SK-N-SH (cell line): Measurements from ENCODE around the gene POLD3. TPM values are rescaled to one million over a fixed set of nuclear protein-coding genes. Genes with fewer than 3 reads are reported as not detected.

ENCODE experiments used
- CTCF ChIA-PET: fragments of 300-600, 350-600 bp; formaldehyde crosslinking; extraction: SDS; loops from one replicate; lab custom pipeline; 2021; lab: Yijun Ruan, JAX
- POLR2A ChIA-PET: fragments of 350-600 bp; sonication (Branson Sonifier 250); formaldehyde crosslinking; extraction: SDS; loops from one replicate; lab custom pipeline; 2020; ENCODE audit warnings: antibody characterized with exemption, inconsistent platforms; lab: Yijun Ruan, JAX
- DNase-seq: peaks from one replicate; pipeline ENCODE4 v3.0.0; 2012
- H2AFZ ChIP-seq: fragments of 200-600 bp; sonication (generic); 2 replicates; pipeline ENCODE4 v1.8.1; 2016; ENCODE audit warnings: antibody characterized with exemption, mild to moderate bottlenecking, low read depth
- H3F3A ChIP-seq: fragments of 200-600 bp; sonication (generic); replicated peaks from 2 replicates; pipeline ENCODE3; 2016; ENCODE audit warnings: antibody characterized with exemption, mild to moderate bottlenecking; ENCODE audit not compliant: insufficient read depth
- H3K27ac ChIP-seq, 2 experiments: fragments of 200-500 bp in 1 of 2; fragments of 200-600 bp in 1 of 2; sonication (Bioruptor generic) in 1 of 2; sonication (generic), shearing (Covaris generic) in 1 of 2; 2 replicates each; pipeline versions ENCODE4 v1.5.1 to v1.6.1; 2014 to 2016; ENCODE audit warnings: low read depth in 2 of 2, inconsistent platforms in 1 of 2, low read length in 1 of 2, mild to moderate bottlenecking in 1 of 2, mixed read lengths in 1 of 2
- H3K27me3 ChIP-seq: fragments of 200-600 bp; sonication (generic), shearing (Covaris generic); 2 replicates; pipeline ENCODE4 v1.6.1; 2016; ENCODE audit warnings: mixed run types; ENCODE audit not compliant: insufficient read depth
- H3K36me3 ChIP-seq, 2 experiments: fragments of 200-500 bp in 1 of 2; fragments of 200-600 bp in 1 of 2; sonication (Bioruptor generic) in 1 of 2; sonication (generic) in 1 of 2; replicated peaks in 1 of 2; 2 replicates each; pipeline versions ENCODE3 to v1.5.1; 2014 to 2016; ENCODE audit warnings: low read length in 1 of 2, mild to moderate bottlenecking in 1 of 2; ENCODE audit not compliant: insufficient read depth in 2 of 2, control insufficient read depth in 1 of 2
- H3K4me1 ChIP-seq, 2 experiments: fragments of 200-500 bp in 1 of 2; fragments of 200-600 bp in 1 of 2; sonication (Bioruptor generic) in 1 of 2; sonication (generic), shearing (Covaris generic) in 1 of 2; 2 replicates each; pipeline versions ENCODE4 v1.5.1 to v1.6.1; 2014 to 2016; ENCODE audit warnings: low read depth in 1 of 2, low read length in 1 of 2, mixed run types in 1 of 2; ENCODE audit not compliant: insufficient read depth in 2 of 2, control insufficient read depth in 1 of 2
- H3K4me2 ChIP-seq: fragments of 200-600 bp; sonication (generic), shearing (Covaris generic); 2 replicates; pipeline ENCODE4 v1.6.1; 2017; ENCODE audit warnings: mixed run types
- H3K4me3 ChIP-seq, 2 experiments: fragments of 200-500 bp in 1 of 2; fragments of 200-600 bp in 1 of 2; sonication (Bioruptor generic) in 1 of 2; sonication (generic), shearing (Covaris generic) in 1 of 2; 2 replicates each; pipeline versions ENCODE4 v1.5.1 to v1.8.1; 2014 to 2016; ENCODE audit warnings: low read depth in 2 of 2, inconsistent platforms in 1 of 2, low read length in 1 of 2, mild to moderate bottlenecking in 1 of 2, mixed read lengths in 1 of 2, moderate library complexity in 1 of 2
- H3K79me2 ChIP-seq: fragments of 200-600 bp; sonication (generic); 2 replicates; pipeline ENCODE4 v1.8.1; 2017; ENCODE audit warnings: mild to moderate bottlenecking; ENCODE audit not compliant: insufficient read depth
- H3K9ac ChIP-seq: fragments of 200-600 bp; sonication (generic); 2 replicates; pipeline ENCODE4 v1.6.1; 2017; ENCODE audit warnings: mixed run types
- H3K9me2 ChIP-seq: fragments of 200-600 bp; sonication (generic); 2 replicates; pipeline ENCODE4 v1.6.1; 2017; ENCODE audit warnings: mixed run types
- H3K9me3 ChIP-seq: fragments of 200-600 bp; sonication (generic); 2 replicates; pipeline ENCODE4 v1.6.1; 2017; ENCODE audit warnings: mixed run types, mild to moderate bottlenecking, moderate library complexity
- H4K20me1 ChIP-seq: fragments of 200-600 bp; sonication (generic); 2 replicates; pipeline ENCODE4 v1.6.1; 2017; ENCODE audit warnings: mild to moderate bottlenecking, mixed run types; ENCODE audit not compliant: insufficient read depth
- ELF1 ChIP-seq: IDR thresholded peaks from 2 replicates; pipeline ENCODE4 v1.4.0; 2012
- EZH2phosphoT487 ChIP-seq: fragments of 200-600 bp; sonication (generic); IDR thresholded peaks from 2 replicates; pipeline ENCODE4 v1.6.1; 2017; ENCODE audit warnings: low read depth, mixed run types, mild to moderate bottlenecking, antibody characterized with exemption, moderate library complexity, borderline replicate concordance
- FOXJ3 ChIP-seq: sonication (generic); formaldehyde crosslinking; IDR thresholded peaks from 2 replicates; pipeline ENCODE4 v1.5.1; 2020; ENCODE audit warnings: mild to moderate bottlenecking, missing genetic modification reagents
- GABPA ChIP-seq: IDR thresholded peaks from 2 replicates; pipeline ENCODE4 v1.4.0; 2012; ENCODE audit warnings: low read depth, mild to moderate bottlenecking
- GATA2 ChIP-seq: sonication (generic); formaldehyde crosslinking; IDR thresholded peaks from 2 replicates; pipeline ENCODE4 v1.5.0; 2020; ENCODE audit warnings: mild to moderate bottlenecking, missing genetic modification reagents
- MEF2A ChIP-seq: IDR thresholded peaks from 2 replicates; pipeline ENCODE4 v1.4.0; 2012; ENCODE audit warnings: low read depth, borderline replicate concordance
- MXI1 ChIP-seq: IDR thresholded peaks from 2 replicates; pipeline ENCODE4 v1.6.1; 2012; ENCODE audit warnings: mild to moderate bottlenecking, low read depth, low read length, improper control_type of control experiment
- NFIC ChIP-seq: IDR thresholded peaks from 2 replicates; pipeline ENCODE4 v1.4.0; 2012; ENCODE audit warnings: borderline replicate concordance
- RFX5 ChIP-seq: IDR thresholded peaks from 2 replicates; pipeline ENCODE4 v1.6.1; 2012; ENCODE audit warnings: mild to moderate bottlenecking, improper control_type of control experiment, low read length
- RXRA ChIP-seq: IDR thresholded peaks from 2 replicates; pipeline ENCODE4 v1.4.0; 2012; ENCODE audit warnings: low read depth, mild to moderate bottlenecking, borderline replicate concordance
- SMC3 ChIP-seq: IDR thresholded peaks from 2 replicates; pipeline ENCODE4 v1.6.1; 2012; ENCODE audit warnings: low read depth, low read length, improper control_type of control experiment
- TEAD4 ChIP-seq: IDR thresholded peaks from 2 replicates; pipeline ENCODE4 v1.4.0; 2012; ENCODE audit warnings: mild to moderate bottlenecking, borderline replicate concordance; ENCODE audit not compliant: insufficient read depth
- WGBS: methylation state at CpG from one replicate; pipeline ENCODE4 v1.1.6; 2017; ENCODE audit warnings: low lambda C conversion rate; 5-methylcytosine and 5-hydroxymethylcytosine counted together
- polyA plus RNA-seq, 3 experiments: library from polyadenylated mRNA; depleted of rRNA; stranded (reverse); fragments of >200 nt; gene quantifications; 2 replicates each; pipeline ENCODE4 v1.2.3, GENCODE V29; 2012
- TF ChIP-seq, protein P1 (sequence below): fragments of 200-600 bp; sonication (generic); IDR thresholded peaks from 2 replicates; pipeline ENCODE4 v1.6.1; 2017; ENCODE audit warnings: antibody characterized with exemption, mild to moderate bottlenecking, moderate library complexity
- TF ChIP-seq, protein P2 (sequence below): IDR thresholded peaks from 2 replicates; pipeline ENCODE4 v1.4.0; 2012; ENCODE audit warnings: low read depth
- TF ChIP-seq, protein P3 (sequence below): IDR thresholded peaks from 2 replicates; pipeline ENCODE4 v1.6.1; 2012; ENCODE audit warnings: mild to moderate bottlenecking, low read depth, low read length, moderate library complexity
- TF ChIP-seq, protein P4 (sequence below): IDR thresholded peaks from 2 replicates; pipeline ENCODE4; 2012

POLD3 gene
- polyA plus RNA-seq, 1 of the 3 experiments (the other 2 are of a cell fraction): 7.9 TPM

DNA sequence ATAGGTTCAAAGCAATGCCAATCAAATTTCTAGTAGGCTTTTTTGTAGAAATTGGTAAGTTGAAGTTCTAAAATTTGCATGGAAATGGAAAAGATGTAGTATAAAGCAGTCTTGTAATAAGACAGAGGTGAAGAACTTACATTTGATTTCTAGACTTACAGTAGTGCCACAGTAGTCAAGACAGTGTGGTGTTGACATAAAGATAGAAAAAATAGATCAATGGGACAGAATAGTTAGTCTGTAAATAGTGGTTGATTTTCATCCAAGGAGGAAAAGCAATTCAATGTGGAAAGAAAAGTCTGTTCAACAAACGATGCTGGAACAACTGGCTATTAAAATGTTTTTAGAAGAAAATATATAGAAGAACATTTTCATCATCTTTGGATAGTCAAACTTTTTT is 70.9 kb downstream of the POLD3 start (continued):
- TF ChIP-seq, protein P1, sequence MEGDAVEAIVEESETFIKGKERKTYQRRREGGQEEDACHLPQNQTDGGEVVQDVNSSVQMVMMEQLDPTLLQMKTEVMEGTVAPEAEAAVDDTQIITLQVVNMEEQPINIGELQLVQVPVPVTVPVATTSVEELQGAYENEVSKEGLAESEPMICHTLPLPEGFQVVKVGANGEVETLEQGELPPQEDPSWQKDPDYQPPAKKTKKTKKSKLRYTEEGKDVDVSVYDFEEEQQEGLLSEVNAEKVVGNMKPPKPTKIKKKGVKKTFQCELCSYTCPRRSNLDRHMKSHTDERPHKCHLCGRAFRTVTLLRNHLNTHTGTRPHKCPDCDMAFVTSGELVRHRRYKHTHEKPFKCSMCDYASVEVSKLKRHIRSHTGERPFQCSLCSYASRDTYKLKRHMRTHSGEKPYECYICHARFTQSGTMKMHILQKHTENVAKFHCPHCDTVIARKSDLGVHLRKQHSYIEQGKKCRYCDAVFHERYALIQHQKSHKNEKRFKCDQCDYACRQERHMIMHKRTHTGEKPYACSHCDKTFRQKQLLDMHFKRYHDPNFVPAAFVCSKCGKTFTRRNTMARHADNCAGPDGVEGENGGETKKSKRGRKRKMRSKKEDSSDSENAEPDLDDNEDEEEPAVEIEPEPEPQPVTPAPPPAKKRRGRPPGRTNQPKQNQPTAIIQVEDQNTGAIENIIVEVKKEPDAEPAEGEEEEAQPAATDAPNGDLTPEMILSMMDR: no peak
- no peak for TF ChIP-seq FOXJ3 (CRISPR knock-in tag)
- TF ChIP-seq, all 33 proteins: peak for 0

DNA sequence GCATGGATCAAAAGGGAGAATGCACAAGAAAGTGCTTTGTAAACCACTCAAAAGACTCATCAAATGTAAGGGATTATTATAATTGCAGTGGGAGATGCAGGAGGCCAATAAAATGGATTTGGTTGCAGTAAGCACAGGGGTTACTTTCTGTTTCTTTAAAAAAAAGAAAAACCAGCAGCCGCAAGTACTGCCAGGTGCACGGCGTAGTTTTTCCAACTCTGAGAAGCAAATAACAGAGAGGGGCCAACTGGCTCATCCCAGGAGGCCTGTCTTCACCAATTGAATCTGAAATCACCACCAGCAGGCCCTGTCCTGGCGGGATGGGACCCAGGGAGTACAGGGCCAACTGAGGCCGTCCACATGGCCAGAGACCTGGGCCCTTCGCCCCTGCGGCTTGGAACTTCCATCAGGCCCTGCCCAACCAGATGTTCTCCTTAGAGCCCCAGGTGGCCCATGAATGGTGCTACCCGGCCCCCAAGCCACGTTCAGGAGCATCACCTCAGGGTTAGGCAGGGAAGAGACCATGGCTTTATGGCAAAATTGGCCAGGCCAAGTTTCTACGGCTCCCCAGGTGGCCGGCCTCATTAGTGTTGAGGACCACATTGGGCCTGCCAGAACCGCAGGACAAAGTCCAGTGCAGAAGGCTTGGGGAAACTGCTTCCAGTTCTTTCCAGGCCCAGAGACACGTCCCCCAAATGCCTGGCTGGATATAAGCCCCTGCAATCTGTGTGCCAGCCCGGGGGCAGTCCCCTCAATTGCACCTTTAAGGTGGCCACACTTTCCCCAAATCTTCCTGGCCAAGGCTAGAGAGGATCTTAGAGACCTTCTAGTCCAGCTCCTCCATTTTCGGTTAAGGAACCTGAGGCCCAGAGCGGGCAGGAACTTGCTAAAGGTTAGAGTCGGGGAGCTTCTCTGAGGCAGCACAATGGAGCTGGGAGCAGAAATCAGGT is 77.1 kb downstream of the POLD3 start:
- Histone ChIP-seq H3K4me2 (no peak overlapping the region), H3K27me3 (no peaks in the 10 kb centered on the region)
- TF ChIP-seq GATA2 (CRISPR knock-in tag): no peak
- TF ChIP-seq NFIC: no peak
- TF ChIP-seq, protein P2, sequence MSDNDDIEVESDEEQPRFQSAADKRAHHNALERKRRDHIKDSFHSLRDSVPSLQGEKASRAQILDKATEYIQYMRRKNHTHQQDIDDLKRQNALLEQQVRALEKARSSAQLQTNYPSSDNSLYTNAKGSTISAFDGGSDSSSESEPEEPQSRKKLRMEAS: no peak
- TF ChIP-seq, protein P3, sequence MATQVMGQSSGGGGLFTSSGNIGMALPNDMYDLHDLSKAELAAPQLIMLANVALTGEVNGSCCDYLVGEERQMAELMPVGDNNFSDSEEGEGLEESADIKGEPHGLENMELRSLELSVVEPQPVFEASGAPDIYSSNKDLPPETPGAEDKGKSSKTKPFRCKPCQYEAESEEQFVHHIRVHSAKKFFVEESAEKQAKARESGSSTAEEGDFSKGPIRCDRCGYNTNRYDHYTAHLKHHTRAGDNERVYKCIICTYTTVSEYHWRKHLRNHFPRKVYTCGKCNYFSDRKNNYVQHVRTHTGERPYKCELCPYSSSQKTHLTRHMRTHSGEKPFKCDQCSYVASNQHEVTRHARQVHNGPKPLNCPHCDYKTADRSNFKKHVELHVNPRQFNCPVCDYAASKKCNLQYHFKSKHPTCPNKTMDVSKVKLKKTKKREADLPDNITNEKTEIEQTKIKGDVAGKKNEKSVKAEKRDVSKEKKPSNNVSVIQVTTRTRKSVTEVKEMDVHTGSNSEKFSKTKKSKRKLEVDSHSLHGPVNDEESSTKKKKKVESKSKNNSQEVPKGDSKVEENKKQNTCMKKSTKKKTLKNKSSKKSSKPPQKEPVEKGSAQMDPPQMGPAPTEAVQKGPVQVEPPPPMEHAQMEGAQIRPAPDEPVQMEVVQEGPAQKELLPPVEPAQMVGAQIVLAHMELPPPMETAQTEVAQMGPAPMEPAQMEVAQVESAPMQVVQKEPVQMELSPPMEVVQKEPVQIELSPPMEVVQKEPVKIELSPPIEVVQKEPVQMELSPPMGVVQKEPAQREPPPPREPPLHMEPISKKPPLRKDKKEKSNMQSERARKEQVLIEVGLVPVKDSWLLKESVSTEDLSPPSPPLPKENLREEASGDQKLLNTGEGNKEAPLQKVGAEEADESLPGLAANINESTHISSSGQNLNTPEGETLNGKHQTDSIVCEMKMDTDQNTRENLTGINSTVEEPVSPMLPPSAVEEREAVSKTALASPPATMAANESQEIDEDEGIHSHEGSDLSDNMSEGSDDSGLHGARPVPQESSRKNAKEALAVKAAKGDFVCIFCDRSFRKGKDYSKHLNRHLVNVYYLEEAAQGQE: no peak
- no peak for TF ChIP-seq RFX5
- TF ChIP-seq TEAD4: no peak
- TF ChIP-seq, protein P1: no peak
- TF ChIP-seq MEF2A: no peak
- TF ChIP-seq, protein P4, sequence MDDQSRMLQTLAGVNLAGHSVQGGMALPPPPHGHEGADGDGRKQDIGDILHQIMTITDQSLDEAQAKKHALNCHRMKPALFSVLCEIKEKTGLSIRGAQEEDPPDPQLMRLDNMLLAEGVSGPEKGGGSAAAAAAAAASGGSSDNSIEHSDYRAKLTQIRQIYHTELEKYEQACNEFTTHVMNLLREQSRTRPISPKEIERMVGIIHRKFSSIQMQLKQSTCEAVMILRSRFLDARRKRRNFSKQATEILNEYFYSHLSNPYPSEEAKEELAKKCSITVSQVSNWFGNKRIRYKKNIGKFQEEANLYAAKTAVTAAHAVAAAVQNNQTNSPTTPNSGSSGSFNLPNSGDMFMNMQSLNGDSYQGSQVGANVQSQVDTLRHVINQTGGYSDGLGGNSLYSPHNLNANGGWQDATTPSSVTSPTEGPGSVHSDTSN: no peak
- TF ChIP-seq GABPA: no peak
- TF ChIP-seq ELF1: no peak
- TF ChIP-seq MXI1: no peak
- TF ChIP-seq EZH2phosphoT487: no peak
- TF ChIP-seq RXRA: no peak
- no peak for TF ChIP-seq SMC3
- TF ChIP-seq, all 33 proteins: peak for 0
- Histone ChIP-seq H3K9ac (no peak overlapping the region), H3K4me3 (no peak overlapping the region), H4K20me1 (no peaks in the 10 kb centered on the region), H3K9me2 (no peaks in the 10 kb centered on the region), H3K4me1 (peaks cover 15 to 16% of the 10 kb centered on the region in 2 experiments), H3K79me2 (no peaks in the 10 kb centered on the region), H3K27ac (no peak overlapping the region), H3F3A (peaks cover 18% of the 10 kb centered on the region), H3K36me3 (no peaks in the 10 kb centered on the region), H2AFZ (no peak overlapping the region), H3K9me3 (no peaks in the 10 kb centered on the region)
- 90% methylated on average over 9 of the region's 17 CpGs for WGBS
- DNase-seq: no peak
- ChIA-PET CTCF (interaction anchor here (1.1 kb wide), 1 partner anchor 17 kb away, joined by 3 read pairs; no protein-coding TSS in a partner anchor), POLR2A (no interaction called here)
